NOMO-1 treated with dmso at 0.1 percent for 144 hours (cell line): ENCODE results near the gene EEF1E1.
A peak's percentile ranks its signal among the peaks of the same experiment; 100 is the strongest.
"Not testable (repeated sequence)": the region's sequence is repeated elsewhere in the genome, so short reads cannot be mapped to it uniquely, and the experiment has no call there.

ENCODE experiments used
- DNase-seq: peaks from one replicate; lab custom pipeline; 2025; ENCODE audit not compliant: unreplicated experiment; lab: John Stamatoyannopoulos, UW

The EEF1E1 gene

GRCh38 chr6:8064638-8065518 lies 37.5 kb downstream of the EEF1E1 start:
- no peak for DNase-seq

- peak; percentile 97 for DNase-seq
These were observed 38.3 kb downstream of the EEF1E1 start, which contains the start of gene BLOC1S5 for GRCh38 chr6:8063761-8064637. TSS of gene BLOC1S5 (minus strand) at chr6:8064389. CDS start at chr6:8064376, 13 bp downstream.

- no peak for DNase-seq
These were observed 40.6 kb downstream of the EEF1E1 start for GRCh38 chr6:8061736-8062135.

- no peak for DNase-seq
These were observed 42.0 kb downstream of the EEF1E1 start for GRCh38 chr6:8060346-8060745.

- no peak for DNase-seq
These were observed 43.2 kb downstream of the EEF1E1 start for GRCh38 chr6:8059129-8059528.

- no peak for DNase-seq
These were observed 44.6 kb downstream of the EEF1E1 start for GRCh38 chr6:8057793-8058192.

GRCh38 chr6:8057263-8057662 lies 45.1 kb downstream of the EEF1E1 start:
- DNase-seq, result no peak

GRCh38 chr6:8054276-8054675 lies 48.1 kb downstream of the EEF1E1 start:
- DNase-seq, result no peak

- DNase-seq, result no peak
These were observed 54.6 kb downstream of the EEF1E1 start for GRCh38 chr6:8047541-8048292.

- DNase-seq, result not testable (repeated sequence)
These were observed 56.6 kb downstream of the EEF1E1 start for GRCh38 chr6:8045769-8046168.

- no peak for DNase-seq
These were observed 59.1 kb downstream of the EEF1E1 start for GRCh38 chr6:8043221-8043620.

GRCh38 chr6:8041913-8042583 lies 60.3 kb downstream of the EEF1E1 start:
- DNase-seq, result no peak

GRCh38 chr6:8034107-8034506 lies 68.2 kb downstream of the EEF1E1 start:
- not testable (repeated sequence) for DNase-seq

- DNase-seq, result no peak
These were observed 71.4 kb downstream of the EEF1E1 start for GRCh38 chr6:8030920-8031319.
